Limb (tissue), 2 donors: ENCODE results near the gene ZNF664.

Source experiments
- DNase-seq, 2 donors: peaks; one replicate each; pipeline ENCODE4 v3.0.0-alpha.2; 2016; ENCODE audit errors: extremely low spot score in 2 of 2

The ZNF664 gene

GRCh38 chr12:124059752-124060151, 86.7 kb downstream of the ZNF664 start:
- no peak for DNase-seq
